Type B pancreatic cell (in vitro differentiated cells): ENCODE results near the gene ZNF429. TPM values are rescaled to one million over a fixed set of nuclear protein-coding genes. Genes with fewer than 3 reads are reported as not detected.

Experiments
- DNase-seq: peaks from one replicate; pipeline ENCODE4 v3.0.0; 2021; ENCODE audit warnings: mixed read lengths; ENCODE audit not compliant: unreplicated experiment; ENCODE audit errors: extremely low spot score
- H3K27ac Mint-ChIP-seq: 2 replicates; pipeline ENCODE4 v1.8.0; 2021; ENCODE audit warnings: mild to moderate bottlenecking, mixed read lengths
- H3K27me3 Mint-ChIP-seq: 2 replicates; pipeline ENCODE4 v1.8.0; 2021; ENCODE audit warnings: mixed read lengths
- H3K36me3 Mint-ChIP-seq: 2 replicates; pipeline ENCODE4 v1.8.0; 2021; ENCODE audit warnings: mixed read lengths
- H3K4me1 Mint-ChIP-seq: one replicate; pipeline ENCODE4 v1.8.0; 2021; ENCODE audit warnings: mixed read lengths; ENCODE audit not compliant: unreplicated experiment
- H3K4me3 Mint-ChIP-seq: 2 replicates; pipeline ENCODE4 v1.8.0; 2021; ENCODE audit warnings: mild to moderate bottlenecking, mixed read lengths
- H3K9me3 Mint-ChIP-seq: 2 replicates; pipeline ENCODE4 v1.8.0; 2021; ENCODE audit warnings: mixed read lengths
- CTCF ChIP-seq: fragments of 200-600 bp; sonication (generic); conservative IDR thresholded peaks from 2 replicates; pipeline ENCODE4 v1.5.0; 2021; ENCODE audit warnings: antibody characterized with exemption, mild to moderate bottlenecking
- long read RNA-seq: library from polyadenylated mRNA; unstranded; transcript quantifications from one replicate; pipeline ENCODE4 v2.0.0, GENCODE V29; 2020
- total RNA-seq: library from RNA; stranded (reverse); gene quantifications from 2 replicates; pipeline ENCODE4 v1.2.1, GENCODE V29; 2021; ENCODE audit warnings: low replicate concordance

The ZNF429 gene
- 18.2 and 20.6 TPM in 2 replicates for total RNA-seq
- long read RNA-seq, transcript ZNF429-201 (4 exons, 2,233 nt) = major isoform, 7 of 45 reads
- long read RNA-seq, partial matches to known transcripts = 3 of 45 reads
- long read RNA-seq, other reads (novel, unspliced or antisense) = 33 of 45 reads

GRCh38 chr19:21505459-21506451 is at the start of gene ZNF429:
ZNF429 (plus strand) TSS chr19:21505602; CDS start chr19:21505772, 170 bp downstream.
- no peak for TF ChIP-seq CTCF
- peak within 1 kb of the TSS; percentile 100 for H3K4me3 Mint-ChIP-seq
- H3K4me1 Mint-ChIP-seq = peaks cover 7% of the 10 kb centered on the region
- H3K36me3 Mint-ChIP-seq = peaks cover 35% of the 10 kb centered on the region
- peak within 1 kb of the TSS; percentile 99 for H3K27ac Mint-ChIP-seq
- peak; percentile 91 for DNase-seq
- no peaks in the 10 kb centered on the region for H3K9me3 Mint-ChIP-seq
- H3K27me3 Mint-ChIP-seq = no peaks in the 10 kb centered on the region

- H3K4me1 Mint-ChIP-seq = peaks cover 12% of the 10 kb centered on the region
- DNase-seq = no peak
- H3K4me3 Mint-ChIP-seq = peak overlapping the region; percentile 24
- no peaks in the 10 kb centered on the region for H3K27me3 Mint-ChIP-seq
- H3K27ac Mint-ChIP-seq = peak overlapping the region; percentile 3
- peaks cover 35% of the 10 kb centered on the region for H3K36me3 Mint-ChIP-seq
- no peak for TF ChIP-seq CTCF
- peaks cover 19% of the 10 kb centered on the region for H3K9me3 Mint-ChIP-seq
Measured at GRCh38 chr19:21460686-21461085, 44.7 kb upstream of the ZNF429 start.

- Mint-ChIP-seq H3K4me1 (peaks cover 12% of the 10 kb centered on the region), H3K9me3 (peaks cover 18% of the 10 kb centered on the region), H3K4me3 (peak overlapping the region; percentile 99), H3K36me3 (peaks cover 27% of the 10 kb centered on the region), H3K27me3 (no peaks in the 10 kb centered on the region), H3K27ac (no peak overlapping the region)
- no peak for TF ChIP-seq CTCF
- DNase-seq = no peak
Measured at GRCh38 chr19:21462540-21462939, 42.9 kb upstream of the ZNF429 start.

- Mint-ChIP-seq H3K27ac (peak overlapping the region; percentile 97), H3K9me3 (peaks cover 13% of the 10 kb centered on the region), H3K36me3 (peaks cover 21% of the 10 kb centered on the region), H3K4me1 (peaks cover 12% of the 10 kb centered on the region), H3K27me3 (no peaks in the 10 kb centered on the region), H3K4me3 (peak overlapping the region; percentile 99)
- DNase-seq = peak; percentile 79
- no peak for TF ChIP-seq CTCF
Measured at GRCh38 chr19:21463449-21464105, 41.8 kb upstream of the ZNF429 start.

GRCh38 chr19:21466627-21467026 is 38.8 kb upstream of the ZNF429 start:
- no peaks in the 10 kb centered on the region for H3K27me3 Mint-ChIP-seq
- H3K9me3 Mint-ChIP-seq = peaks cover 8% of the 10 kb centered on the region
- H3K4me3 Mint-ChIP-seq = no peak overlapping the region
- DNase-seq = peak; percentile 47
- no peak for TF ChIP-seq CTCF
- H3K4me1 Mint-ChIP-seq = peaks cover 11% of the 10 kb centered on the region
- H3K27ac Mint-ChIP-seq = no peak overlapping the region
- peaks cover 13% of the 10 kb centered on the region for H3K36me3 Mint-ChIP-seq
